NB4 (cell line): ENCODE results near the gene PRRT2.

Experiments used
- DNase-seq: peaks from one replicate; pipeline ENCODE4 v3.0.0; 2010; ENCODE audit warnings: low read depth
- H3K4me3 ChIP-seq: one replicate; pipeline ENCODE4 v1.5.1; 2011; ENCODE audit warnings: mild to moderate bottlenecking, low read depth, low read length, moderate library complexity
- CTCF ChIP-seq: IDR thresholded peaks from one replicate; pipeline ENCODE4 v1.5.1; 2012; ENCODE audit warnings: low read depth, low read length
- MAX ChIP-seq: IDR thresholded peaks from 2 replicates; pipeline ENCODE4 v1.6.1; 2011; ENCODE audit warnings: low read depth, low read length
- MYC ChIP-seq: IDR thresholded peaks from 2 replicates; pipeline ENCODE4 v1.6.1; 2011; ENCODE audit warnings: low read depth, low read length
- POLR2A ChIP-seq: IDR thresholded peaks from 2 replicates; pipeline ENCODE4 v1.6.1; 2011; ENCODE audit warnings: mild to moderate bottlenecking; ENCODE audit not compliant: insufficient read length; ENCODE audit errors: extremely low read depth

Gene PRRT2

GRCh38 chr16:29811896-29812665 lies at the start of gene PRRT2:
Gene PRRT2, plus strand, starts transcription at chr16:29812193. Its CDS starts 862 bp downstream, at chr16:29813055.
- peak within 1 kb of the TSS; percentile 34 for H3K4me3 ChIP-seq
- DNase-seq, result peak; percentile 79
- TF ChIP-seq POLR2A, result no peak
- no peak for TF ChIP-seq CTCF

- no peak overlapping the region for H3K4me3 ChIP-seq
- no peak for DNase-seq
- TF ChIP-seq MYC (no peak), POLR2A (no peak), CTCF (no peak), MAX (no peak)
Observed at GRCh38 chr16:29763326-29763725, 48.7 kb upstream of the PRRT2 start.

GRCh38 chr16:29765167-29766032 lies 46.6 kb upstream of the PRRT2 start:
- no peak for DNase-seq
- no peak overlapping the region for H3K4me3 ChIP-seq
- TF ChIP-seq MYC (no peak), MAX (no peak), CTCF (no peak)

GRCh38 chr16:29766571-29766970 lies 45.4 kb upstream of the PRRT2 start:
- no peak for DNase-seq
- no peak overlapping the region for H3K4me3 ChIP-seq
- TF ChIP-seq MAX, result no peak
- TF ChIP-seq MYC, result no peak
- TF ChIP-seq CTCF, result no peak
- no peak for TF ChIP-seq POLR2A

GRCh38 chr16:29767062-29767461 lies 44.9 kb upstream of the PRRT2 start:
- H3K4me3 ChIP-seq, result no peak overlapping the region
- no peak for TF ChIP-seq MAX
- DNase-seq, result no peak

GRCh38 chr16:29769507-29769906 lies 42.5 kb upstream of the PRRT2 start:
- no peak overlapping the region for H3K4me3 ChIP-seq
- TF ChIP-seq MYC (no peak), MAX (no peak), CTCF (no peak), POLR2A (no peak)
- DNase-seq, result no peak
